Kidney (tissue), 14 donors: Measurements from ENCODE around the gene MAST3. TPM values are rescaled to one million over a fixed set of nuclear protein-coding genes. Genes with fewer than 3 reads are reported as not detected.

Experiments used
- DNase-seq, 5 donors: peaks; one replicate each; pipeline ENCODE4 v3.0.0-alpha.2; 2013 to 2020
- FAIRE-seq: peaks from 2 replicates; lab custom pipeline; 2012; peaks lifted over from hg19 to GRCh38; lab: Jason Lieb, UNC
- H3K27ac ChIP-seq, 2 donors: one replicate each; pipeline ENCODE4 v1.7.0; 2013; ENCODE audit warnings: low read depth in 2 of 2, low read length in 2 of 2, inconsistent platforms in 1 of 2
- H3K27me3 ChIP-seq: one replicate; pipeline ENCODE4 v1.7.1; 2013; ENCODE audit warnings: low read length, inconsistent platforms; ENCODE audit not compliant: control insufficient read depth, insufficient read depth
- H3K36me3 ChIP-seq, 3 donors: one replicate each; pipeline versions ENCODE4 v1.7.0 to v1.7.1; 2013; ENCODE audit warnings: low read length in 3 of 3, control low read depth in 1 of 3, inconsistent platforms in 1 of 3; ENCODE audit not compliant: insufficient read depth in 3 of 3, control insufficient read depth in 2 of 3
- H3K4me1 ChIP-seq, 3 donors: one replicate each; pipeline versions ENCODE4 v1.7.0 to v1.7.1; 2013; ENCODE audit warnings: low read length in 3 of 3, inconsistent platforms in 1 of 3, low read depth in 1 of 3; ENCODE audit not compliant: control insufficient read depth in 2 of 3, insufficient read depth in 2 of 3
- H3K4me3 ChIP-seq, 3 donors: one replicate each; pipeline versions ENCODE4 v1.7.0 to v1.8.1; 2013; ENCODE audit warnings: low read length in 3 of 3, control low read depth in 1 of 3, inconsistent platforms in 1 of 3
- H3K9ac ChIP-seq, 3 donors: one replicate each; pipeline versions ENCODE4 v1.7.0 to v1.7.1; 2013; ENCODE audit warnings: low read length in 3 of 3, control low read depth in 1 of 3, inconsistent platforms in 1 of 3
- H3K9me3 ChIP-seq, 3 donors: one replicate each; pipeline versions ENCODE4 v1.7.0 to v1.7.1; 2013; ENCODE audit warnings: low read length in 3 of 3, control low read depth in 1 of 3, inconsistent platforms in 1 of 3; ENCODE audit not compliant: control insufficient read depth in 2 of 3, insufficient read depth in 1 of 3
- CTCF ChIP-seq: IDR thresholded peaks from 3 replicates; pipeline ENCODE4 v1.5.1; 2012; ENCODE audit warnings: mild to moderate bottlenecking, moderate library complexity, borderline replicate concordance; ENCODE audit not compliant: insufficient read depth; ENCODE audit errors: extremely low read depth
- intact Hi-C: fragments of 100-400 bp; cut with DNase I; formaldehyde crosslinking; loops from one replicate; pipeline ENCODE4 v1.11.1; 2022
- polyA plus RNA-seq: library from polyadenylated mRNA; stranded (reverse); fragments of 350-450 nt; fragmentation: Illumina TruSeq; extraction: RNeasy Lipid Tissue Mini Kit (QIAGEN cat#74804); gene quantifications from one replicate; pipeline ENCODE4 v1.2.3, GENCODE V29; 2014; ENCODE audit warnings: low read depth, low replicate concordance; ENCODE audit not compliant: insufficient read depth
- total RNA-seq: library from RNA; stranded (reverse); fragmentation: NEBNext Ultra II Directional; extraction: Animal tissue kit (Norgen Biotek cat#: 25700); gene quantifications from one replicate; pipeline ENCODE4 v1.2.1, GENCODE V29; 2021
- donor health status: control.
- donor health status: control.
- donor health status: control.
- donor health status: control.
- donor health status: control.
- donor health status: DM: yes; HTN: yes; CAD: no.
- donor health status: Normal renal cell carcinoma (clear cell type).

The MAST3 gene
- total and polyA plus RNA-seq, 2 donors from 2014 or later: 5.6 to 16.0 TPM

GRCh38 chr19:18159810-18160209, 62.2 kb downstream of the MAST3 start:
- FAIRE-seq (no peak), DNase-seq (no peak)
- Histone ChIP-seq H3K27ac (no peak overlapping the region), H3K9me3 (no peaks in the 10 kb centered on the region), H3K4me1 (peaks cover 0 to 26% (median 15%) of the 10 kb centered on the region in 3 donors), H3K9ac (no peak overlapping the region), H3K4me3 (no peak overlapping the region), H3K27me3 (no peaks in the 10 kb centered on the region), H3K36me3 (peaks cover 2 to 21% (median 5%) of the 10 kb centered on the region in 3 donors)
- intact Hi-C loops: no loop called here
- TF ChIP-seq CTCF: no peak

GRCh38 chr19:18160493-18160970, 63.0 kb downstream of the MAST3 start:
- peak overlapping the region in 1 of 3 donors; percentile 26 for H3K9ac ChIP-seq
- H3K27me3 ChIP-seq: no peaks in the 10 kb centered on the region
- no peak overlapping the region for H3K4me3 ChIP-seq
- H3K4me1 ChIP-seq: peaks cover 0 to 22% (median 15%) of the 10 kb centered on the region in 3 donors
- H3K36me3 ChIP-seq: peaks cover 4 to 23% (median 7%) of the 10 kb centered on the region in 3 donors
- FAIRE-seq: no peak
- intact Hi-C loops: no loop called here
- no peak for TF ChIP-seq CTCF
- H3K9me3 ChIP-seq: no peaks in the 10 kb centered on the region
- no peak for DNase-seq
- H3K27ac ChIP-seq: no peak overlapping the region

- Histone ChIP-seq H3K4me1 (peaks cover 0 to 20% (median 15%) of the 10 kb centered on the region in 3 donors), H3K36me3 (peaks cover 8 to 28% (median 9%) of the 10 kb centered on the region in 3 donors), H3K4me3 (peak overlapping the region; percentile 20 to 40 (median 35)), H3K9me3 (no peaks in the 10 kb centered on the region), H3K9ac (peak overlapping the region in 1 of 3 donors; percentile 65), H3K27ac (no peak overlapping the region), H3K27me3 (no peaks in the 10 kb centered on the region)
- TF ChIP-seq CTCF: peak; percentile 81
- intact Hi-C loops: no loop called here
- no peak for FAIRE-seq
- DNase-seq: peak; percentile 58 to 90 (median 69)
Measured at GRCh38 chr19:18160971-18161635, 63.5 kb downstream of the MAST3 start.
